ENCODE results near the gene RPL29.

The RPL29 gene

GRCh38 chr3:51944451-51945021 is 51.2 kb downstream of the RPL29 start:
- no peak for DNase-seq
